CD14-positive monocyte (primary cell): ENCODE measurements around the gene IFI44L. TPM values are rescaled to one million over a fixed set of nuclear protein-coding genes. Genes with fewer than 3 reads are reported as not detected.
A peak's percentile ranks its signal among the peaks of the same experiment; 100 is the strongest.

Experiments used
- DNase-seq, 3 donors: peaks; one replicate each; pipeline ENCODE4 v3.0.0-alpha.2; 2011 to 2022
- H2AFZ ChIP-seq: 2 replicates; pipeline ENCODE4 v1.6.0; 2012; ENCODE audit warnings: mild to moderate bottlenecking, low read depth, low read length, inconsistent platforms; ENCODE audit not compliant: insufficient read depth, poor library complexity, severe bottlenecking
- H3K27ac ChIP-seq, 2 donors: 1 replicate in 1 of 2; 2 replicates in 1 of 2; pipeline ENCODE4 v1.5.1; 2012 to 2013; ENCODE audit warnings: low read length in 2 of 2, control low read depth in 1 of 2, inconsistent platforms in 1 of 2, low read depth in 1 of 2, mild to moderate bottlenecking in 1 of 2
- H3K27me3 ChIP-seq, 2 donors: one replicate each; pipeline versions ENCODE4 v1.6.0 to v1.6.1; 2011 to 2013; ENCODE audit warnings: low read length in 2 of 2; ENCODE audit not compliant: control insufficient read depth in 2 of 2, insufficient read depth in 2 of 2
- H3K36me3 ChIP-seq, 2 donors: replicated peaks in 1 of 2; 1 replicate in 1 of 2; 2 replicates in 1 of 2; pipeline versions ENCODE4 v1.5.1 to v1.6.1; 2012 to 2013; ENCODE audit warnings: low read length in 2 of 2, control low read depth in 1 of 2, inconsistent platforms in 1 of 2, mild to moderate bottlenecking in 1 of 2; ENCODE audit not compliant: insufficient read depth in 2 of 2, control insufficient read depth in 1 of 2
- H3K4me1 ChIP-seq, 2 donors: 1 replicate in 1 of 2; 2 replicates in 1 of 2; pipeline versions ENCODE4 v1.5.1 to v1.6.1; 2012 to 2013; ENCODE audit warnings: low read length in 2 of 2, control low read depth in 1 of 2, inconsistent platforms in 1 of 2, mild to moderate bottlenecking in 1 of 2, moderate library complexity in 1 of 2; ENCODE audit not compliant: insufficient read depth in 2 of 2, control insufficient read depth in 1 of 2
- H3K4me2 ChIP-seq: replicated peaks from 2 replicates; pipeline ENCODE3; 2012; ENCODE audit warnings: low read length, moderate library complexity, mild to moderate bottlenecking; ENCODE audit not compliant: poor library complexity, severe bottlenecking; ENCODE audit errors: extremely low read depth
- H3K4me3 ChIP-seq, 3 experiments: fragments of 200-600 bp in 1 of 3; sonication (generic) in 1 of 3; replicated peaks in 1 of 3; 1 replicate in 2 of 3; 2 replicates in 1 of 3; pipeline ENCODE4 v1.5.1; 2011 to 2013; ENCODE audit warnings: low read length in 3 of 3, mild to moderate bottlenecking in 3 of 3, control low read depth in 2 of 3, low read depth in 2 of 3, inconsistent platforms in 1 of 3, moderate library complexity in 1 of 3
- H3K79me2 ChIP-seq: 2 replicates; pipeline ENCODE4 v1.6.0; 2012; ENCODE audit warnings: mild to moderate bottlenecking, control low read depth, inconsistent platforms, low read length, moderate library complexity; ENCODE audit not compliant: insufficient read depth
- H3K9ac ChIP-seq: 2 replicates; pipeline ENCODE4 v1.6.0; 2017; ENCODE audit warnings: low read length, mild to moderate bottlenecking; ENCODE audit not compliant: insufficient read depth, poor library complexity, severe bottlenecking
- H3K9me3 ChIP-seq, 2 donors: replicated peaks in 1 of 2; 1 replicate in 1 of 2; 2 replicates in 1 of 2; pipeline versions ENCODE4 v1.5.1 to v1.6.1; 2012 to 2013; ENCODE audit warnings: low read length in 2 of 2, control low read depth in 1 of 2; ENCODE audit not compliant: control insufficient read depth in 1 of 2, insufficient read depth in 1 of 2
- H4K20me1 ChIP-seq: 2 replicates; pipeline ENCODE4 v1.6.0; 2012; ENCODE audit warnings: mild to moderate bottlenecking, low read length, control low read depth, moderate library complexity; ENCODE audit not compliant: insufficient read depth
- H3K27ac Mint-ChIP-seq, 7 donors: one replicate each; pipeline ENCODE4 v1.8.0; 2020; ENCODE audit warnings: mild to moderate bottlenecking in 7 of 7, mixed read lengths in 7 of 7, moderate library complexity in 6 of 7, inconsistent platforms in 2 of 7
- H3K27me3 Mint-ChIP-seq, 3 donors: one replicate each; pipeline ENCODE4 v1.8.0; 2021 to 2022; ENCODE audit warnings: low read depth in 3 of 3, mild to moderate bottlenecking in 3 of 3, mixed read lengths in 3 of 3, moderate library complexity in 3 of 3, inconsistent platforms in 1 of 3
- H3K36me3 Mint-ChIP-seq, 2 donors: one replicate each; pipeline ENCODE4 v1.8.0; 2020; ENCODE audit warnings: mixed read lengths in 2 of 2, inconsistent platforms in 1 of 2, mild to moderate bottlenecking in 1 of 2
- H3K4me1 Mint-ChIP-seq: one replicate; pipeline ENCODE4 v1.8.0; 2020; ENCODE audit warnings: mild to moderate bottlenecking, mixed read lengths
- H3K4me3 Mint-ChIP-seq, 2 donors: one replicate each; pipeline ENCODE4 v1.8.0; 2020; ENCODE audit warnings: mild to moderate bottlenecking in 2 of 2, mixed read lengths in 2 of 2, moderate library complexity in 1 of 2
- H3K9me3 Mint-ChIP-seq, 7 donors: one replicate each; pipeline ENCODE4 v1.8.0; 2020 to 2022; ENCODE audit warnings: mixed read lengths in 7 of 7, mild to moderate bottlenecking in 6 of 7, moderate library complexity in 6 of 7, inconsistent platforms in 2 of 7
- WGBS: methylation state at CpG from one replicate; pipeline ENCODE4 v1.1.5; 2013; ENCODE audit warnings: missing lambda C conversion rate; ENCODE audit not compliant: insufficient coverage; 5-methylcytosine and 5-hydroxymethylcytosine counted together
- intact Hi-C, 2 donors: fragments of 100-400 bp; cut with micrococcal nuclease; formaldehyde crosslinking; loops; one replicate each; pipeline versions ENCODE4 v1.15.0 to v1.15.1; 2023
- polyA plus RNA-seq, 3 donors: library from polyadenylated mRNA; depleted of rRNA in 1 of 3; unstranded in 2 of 3; stranded (reverse) in 1 of 3; fragments of 300-500 nt in 2 of 3; fragments of >200 nt in 1 of 3; fragmentation: Illumina TruSeq in 2 of 3; gene quantifications; 1 replicate in 2 of 3; 2 replicates in 1 of 3; pipeline ENCODE4 v1.2.3, GENCODE V29; 2012 to 2021
- TF ChIP-seq, protein P1 (sequence below): fragments of 200-600 bp; IDR thresholded peaks from one replicate; pipeline ENCODE4 v1.8.0; 2022; ENCODE audit warnings: antibody characterized with exemption, mild to moderate bottlenecking

The IFI44L gene
- polyA plus RNA-seq, 3 donors, result 8.6 to 17.4 (median 11.0) TPM

DNA sequence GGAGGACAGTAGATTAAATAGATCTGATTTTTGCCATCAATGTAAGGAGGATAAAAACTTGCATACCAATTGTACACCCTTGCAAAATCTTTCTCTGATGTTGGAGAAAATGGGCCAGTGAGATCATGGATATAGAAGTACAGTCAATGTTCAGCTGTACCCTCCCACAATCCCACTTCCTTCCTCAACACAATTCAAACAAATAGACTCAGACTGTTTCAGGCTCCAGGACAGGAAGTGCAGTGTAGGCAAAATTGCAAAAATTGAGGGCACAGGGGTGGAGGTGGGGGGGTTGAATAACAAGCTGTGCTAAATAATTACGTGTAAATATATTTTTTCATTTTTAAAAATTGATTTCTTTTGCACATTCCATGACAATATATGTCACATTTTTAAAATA, 25.5 kb downstream of the IFI44L start:
- H3K36me3 Mint-ChIP-seq, result peaks cover 21% of the 10 kb centered on the region in 2 donors
- Histone ChIP-seq H3K36me3 (peaks cover 0 to 11% of the 10 kb centered on the region in 2 donors), H3K27ac (peak overlapping the region in 1 of 2 donors; percentile 60), H3K4me1 (peaks cover 29 to 38% of the 10 kb centered on the region in 2 donors), H4K20me1 (no peaks in the 10 kb centered on the region), H3K27me3 (no peaks in the 10 kb centered on the region), H3K9me3 (peaks cover 19 to 26% of the 10 kb centered on the region in 2 donors), H3K79me2 (peaks cover 8% of the 10 kb centered on the region), H2AFZ (no peak overlapping the region), H3K4me3 (peak overlapping the region in 1 of 3 experiments; percentile 44), H3K4me2 (peak overlapping the region; percentile 47), H3K9ac (no peak overlapping the region)
- no peaks in the 10 kb centered on the region for H3K27me3 Mint-ChIP-seq
- TF ChIP-seq, protein P1, sequence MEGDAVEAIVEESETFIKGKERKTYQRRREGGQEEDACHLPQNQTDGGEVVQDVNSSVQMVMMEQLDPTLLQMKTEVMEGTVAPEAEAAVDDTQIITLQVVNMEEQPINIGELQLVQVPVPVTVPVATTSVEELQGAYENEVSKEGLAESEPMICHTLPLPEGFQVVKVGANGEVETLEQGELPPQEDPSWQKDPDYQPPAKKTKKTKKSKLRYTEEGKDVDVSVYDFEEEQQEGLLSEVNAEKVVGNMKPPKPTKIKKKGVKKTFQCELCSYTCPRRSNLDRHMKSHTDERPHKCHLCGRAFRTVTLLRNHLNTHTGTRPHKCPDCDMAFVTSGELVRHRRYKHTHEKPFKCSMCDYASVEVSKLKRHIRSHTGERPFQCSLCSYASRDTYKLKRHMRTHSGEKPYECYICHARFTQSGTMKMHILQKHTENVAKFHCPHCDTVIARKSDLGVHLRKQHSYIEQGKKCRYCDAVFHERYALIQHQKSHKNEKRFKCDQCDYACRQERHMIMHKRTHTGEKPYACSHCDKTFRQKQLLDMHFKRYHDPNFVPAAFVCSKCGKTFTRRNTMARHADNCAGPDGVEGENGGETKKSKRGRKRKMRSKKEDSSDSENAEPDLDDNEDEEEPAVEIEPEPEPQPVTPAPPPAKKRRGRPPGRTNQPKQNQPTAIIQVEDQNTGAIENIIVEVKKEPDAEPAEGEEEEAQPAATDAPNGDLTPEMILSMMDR, result no peak
- intact Hi-C loops, result no loop called here
- WGBS, result no CpG with 5 or more reads among the region's 1 CpG
- H3K4me1 Mint-ChIP-seq, result peaks cover 38% of the 10 kb centered on the region
- H3K4me3 Mint-ChIP-seq, result peak overlapping the region in 1 of 2 donors; percentile 72
- peaks cover 21 to 38% (median 29%) of the 10 kb centered on the region in 7 donors for H3K9me3 Mint-ChIP-seq
- peak; percentile 8 to 27 (median 17) for DNase-seq
- peak overlapping the region in 3 of 7 donors; percentile 26 to 80 (median 65) for H3K27ac Mint-ChIP-seq

DNA sequence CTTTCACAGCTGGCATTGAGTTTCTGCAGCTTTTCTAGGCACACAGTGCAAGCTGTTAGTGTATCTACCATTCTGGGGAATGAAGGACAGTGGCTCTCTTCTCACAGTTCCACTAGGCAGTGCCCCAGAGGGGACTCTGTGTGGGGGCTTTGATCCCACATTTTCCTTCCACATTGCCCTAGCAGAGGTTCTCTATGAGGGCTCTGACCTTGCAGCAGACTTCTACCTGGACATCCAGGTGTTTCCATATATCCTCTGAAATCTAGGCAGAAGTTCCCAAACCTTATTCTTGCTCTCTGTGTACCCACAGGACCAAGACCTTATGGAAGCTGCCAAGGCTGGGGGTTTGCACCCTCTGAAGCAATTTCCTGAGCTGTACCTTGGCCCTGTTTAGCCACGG, 27.0 kb downstream of the IFI44L start:
- peaks cover 14 to 15% of the 10 kb centered on the region in 2 donors for H3K36me3 Mint-ChIP-seq
- H3K27ac Mint-ChIP-seq, result no peak overlapping the region

More for the DNA sequence above, 27.0 kb downstream of the IFI44L start:
- no peak overlapping the region for H3K4me2 ChIP-seq
- no peaks in the 10 kb centered on the region for H4K20me1 ChIP-seq
- peaks cover 42 to 53% of the 10 kb centered on the region in 2 donors for H3K4me1 ChIP-seq
- no peak overlapping the region for H3K9ac ChIP-seq
- H3K4me1 Mint-ChIP-seq, result peaks cover 53% of the 10 kb centered on the region
- 88% methylated on average over 1 of the region's 1 CpG for WGBS
- TF ChIP-seq, protein P1, result no peak
- H3K27me3 ChIP-seq, result no peaks in the 10 kb centered on the region
- no peak overlapping the region for H2AFZ ChIP-seq
- no peak overlapping the region for H3K4me3 ChIP-seq
- no peaks in the 10 kb centered on the region for H3K27me3 Mint-ChIP-seq
- H3K9me3 ChIP-seq, result peaks cover 19 to 26% of the 10 kb centered on the region in 2 donors
- H3K79me2 ChIP-seq, result peaks cover 23% of the 10 kb centered on the region
- DNase-seq, result no peak
- no peak overlapping the region for H3K4me3 Mint-ChIP-seq
- no peak overlapping the region for H3K27ac ChIP-seq
- peaks cover 0 to 2% of the 10 kb centered on the region in 2 donors for H3K36me3 ChIP-seq
- H3K9me3 Mint-ChIP-seq, result peaks cover 21 to 36% (median 31%) of the 10 kb centered on the region in 7 donors
- intact Hi-C loops, result no loop called here
